NCI-H2171 (cell line): Measurements from ENCODE around the gene FBXL19.
"Not testable (repeated sequence)": the region's sequence is repeated elsewhere in the genome, so short reads cannot be mapped to it uniquely, and the experiment has no call there.

ENCODE experiments used
- DNase-seq: peaks from one replicate; lab custom pipeline; 2025; lab: John Stamatoyannopoulos, UW

Gene FBXL19, protein sequence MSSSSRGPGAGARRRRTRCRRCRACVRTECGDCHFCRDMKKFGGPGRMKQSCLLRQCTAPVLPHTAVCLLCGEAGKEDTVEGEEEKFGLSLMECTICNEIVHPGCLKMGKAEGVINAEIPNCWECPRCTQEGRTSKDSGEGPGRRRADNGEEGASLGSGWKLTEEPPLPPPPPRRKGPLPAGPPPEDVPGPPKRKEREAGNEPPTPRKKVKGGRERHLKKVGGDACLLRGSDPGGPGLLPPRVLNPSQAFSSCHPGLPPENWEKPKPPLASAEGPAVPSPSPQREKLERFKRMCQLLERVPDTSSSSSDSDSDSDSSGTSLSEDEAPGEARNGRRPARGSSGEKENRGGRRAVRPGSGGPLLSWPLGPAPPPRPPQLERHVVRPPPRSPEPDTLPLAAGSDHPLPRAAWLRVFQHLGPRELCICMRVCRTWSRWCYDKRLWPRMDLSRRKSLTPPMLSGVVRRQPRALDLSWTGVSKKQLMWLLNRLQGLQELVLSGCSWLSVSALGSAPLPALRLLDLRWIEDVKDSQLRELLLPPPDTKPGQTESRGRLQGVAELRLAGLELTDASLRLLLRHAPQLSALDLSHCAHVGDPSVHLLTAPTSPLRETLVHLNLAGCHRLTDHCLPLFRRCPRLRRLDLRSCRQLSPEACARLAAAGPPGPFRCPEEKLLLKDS

GRCh38 chr16:30923554-30924075 lies at the start of gene FBXL19:
Gene FBXL19, plus strand, starts transcription at chr16:30923572. Its CDS starts 2,183 bp downstream, at chr16:30925755.
- DNase-seq: peak; percentile 57

- no peak for DNase-seq
Measured at GRCh38 chr16:30874244-30874820, 49.0 kb upstream of the FBXL19 start.

DNA sequence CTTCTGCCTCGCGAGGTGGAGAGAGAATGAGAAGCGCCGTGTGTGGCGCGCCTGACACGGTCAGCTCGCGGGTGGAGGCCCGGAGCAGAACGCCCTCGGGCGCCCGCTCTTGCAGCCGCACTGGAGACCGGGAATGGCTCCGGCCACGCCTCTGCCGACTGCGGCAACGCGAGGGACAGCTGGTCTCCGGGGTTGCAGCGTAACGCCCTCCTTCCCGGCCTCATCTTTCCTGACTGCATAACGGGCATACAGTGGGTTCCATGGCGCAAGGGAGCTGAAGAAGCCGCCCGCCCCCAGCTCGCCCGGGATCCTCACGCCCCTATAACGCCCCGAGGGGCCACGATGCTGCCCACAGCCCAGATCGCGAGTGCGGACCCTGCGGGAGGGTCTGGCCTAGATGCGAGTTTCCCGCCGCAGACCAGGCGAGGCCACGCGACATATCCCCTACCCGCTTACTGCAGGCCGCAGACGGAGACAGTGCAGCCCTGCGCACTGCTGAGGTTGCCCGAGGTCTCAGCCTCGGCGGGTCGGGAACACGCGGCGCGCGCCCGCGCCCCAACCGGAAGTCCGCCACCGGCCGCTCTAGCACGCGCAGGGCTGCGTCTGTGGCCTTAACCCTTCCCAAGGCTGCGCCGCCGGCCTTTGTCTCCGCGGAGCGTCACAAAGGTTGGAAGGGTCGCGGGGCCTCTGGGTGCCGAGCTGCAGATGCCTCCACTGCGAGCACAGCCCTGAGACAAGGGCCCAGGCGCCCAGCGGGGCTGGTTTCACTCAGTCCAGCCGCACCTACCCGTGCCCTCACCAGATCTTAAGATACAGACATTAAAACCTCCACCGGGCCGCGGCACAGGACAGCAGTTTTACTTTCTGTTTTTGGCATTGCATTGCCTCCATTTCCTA lies 48.3 kb upstream of the FBXL19 start:
- peak; percentile 92 for DNase-seq

DNA sequence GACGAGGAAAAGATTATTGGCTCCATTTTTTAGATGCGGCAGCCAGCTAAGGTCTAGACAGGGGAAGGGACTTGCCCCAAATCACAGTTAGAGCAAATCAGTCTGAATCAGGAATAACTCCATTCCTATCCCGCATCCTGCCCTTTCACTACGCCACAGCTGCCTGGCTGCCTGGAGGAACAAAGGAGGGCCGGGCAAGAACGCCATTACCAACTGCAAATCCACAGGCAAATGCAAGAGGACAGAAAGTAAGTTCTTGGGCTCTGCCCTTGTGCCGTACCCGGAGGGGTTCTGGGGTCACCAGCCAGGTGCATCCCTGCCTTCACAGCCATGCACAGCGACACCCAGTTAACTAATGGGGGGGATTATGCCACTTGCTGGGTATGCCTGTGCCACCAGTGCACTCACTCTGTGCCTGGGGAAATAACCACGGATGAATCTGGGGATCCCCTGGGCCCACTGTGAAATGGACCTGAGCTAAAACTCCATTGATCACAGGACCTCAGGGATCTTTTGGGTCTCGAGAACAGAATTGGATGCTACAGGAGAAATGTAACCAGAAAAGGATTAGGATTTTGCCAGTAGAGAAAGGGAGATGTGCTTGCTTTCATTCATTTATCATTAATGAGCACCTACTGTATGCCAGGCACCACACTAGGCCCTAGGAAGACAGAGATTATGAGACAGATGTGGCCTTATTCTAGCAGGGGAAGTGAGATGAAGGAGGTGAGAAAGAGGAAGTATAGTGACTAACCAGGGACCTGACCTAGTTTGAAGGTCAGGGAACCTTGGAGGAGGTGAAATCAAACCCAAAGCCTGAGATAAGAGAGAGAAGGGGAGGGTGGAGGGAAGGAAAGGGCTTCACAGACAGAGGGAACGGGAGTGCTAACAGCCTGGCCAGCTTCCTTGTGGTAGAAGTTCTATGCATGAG lies 47.2 kb upstream of the FBXL19 start:
- no peak for DNase-seq

DNA sequence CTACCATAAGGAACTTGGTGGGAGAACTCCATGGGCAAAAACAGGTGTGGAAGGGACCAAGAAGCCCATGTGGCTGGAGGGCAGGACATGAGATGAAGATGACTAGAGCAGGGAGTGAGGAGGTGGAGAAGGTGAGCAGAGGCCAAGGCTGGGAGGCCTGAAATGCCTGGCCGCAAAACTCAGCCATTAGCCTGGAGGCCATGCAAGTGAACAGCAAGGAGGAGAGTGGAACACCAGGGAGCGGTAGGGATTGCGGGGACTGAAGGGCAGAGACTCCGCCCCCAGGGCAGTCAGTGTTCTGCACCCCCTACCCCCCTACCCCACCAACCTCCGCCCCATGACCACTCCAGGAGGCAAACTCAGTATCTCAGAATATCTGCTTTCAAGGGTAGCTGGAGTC lies 46.5 kb upstream of the FBXL19 start:
- no peak for DNase-seq

- DNase-seq: no peak
Measured at GRCh38 chr16:30882429-30883310, 40.7 kb upstream of the FBXL19 start.

DNA sequence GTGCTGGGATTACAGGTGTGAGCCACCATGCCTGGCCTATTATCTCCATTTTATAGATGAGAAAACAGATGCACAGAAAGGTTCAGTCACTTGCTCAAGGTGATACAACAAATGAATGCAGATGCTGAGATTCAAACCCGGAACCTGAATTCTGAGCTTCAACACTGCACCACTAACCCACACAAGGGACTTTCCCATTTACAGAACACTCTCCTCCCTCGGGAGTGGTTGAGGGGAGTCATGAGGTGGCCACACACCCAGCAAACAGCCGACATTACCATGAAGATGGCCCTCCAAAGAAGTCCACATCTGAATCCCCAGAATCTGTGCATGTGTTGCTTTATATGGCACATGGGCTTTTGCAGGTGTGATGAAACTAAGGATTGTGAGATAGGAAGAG lies 38.6 kb upstream of the FBXL19 start:
- no peak for DNase-seq

- DNase-seq: no peak
Measured at GRCh38 chr16:30885196-30885595, 38.2 kb upstream of the FBXL19 start.

DNA sequence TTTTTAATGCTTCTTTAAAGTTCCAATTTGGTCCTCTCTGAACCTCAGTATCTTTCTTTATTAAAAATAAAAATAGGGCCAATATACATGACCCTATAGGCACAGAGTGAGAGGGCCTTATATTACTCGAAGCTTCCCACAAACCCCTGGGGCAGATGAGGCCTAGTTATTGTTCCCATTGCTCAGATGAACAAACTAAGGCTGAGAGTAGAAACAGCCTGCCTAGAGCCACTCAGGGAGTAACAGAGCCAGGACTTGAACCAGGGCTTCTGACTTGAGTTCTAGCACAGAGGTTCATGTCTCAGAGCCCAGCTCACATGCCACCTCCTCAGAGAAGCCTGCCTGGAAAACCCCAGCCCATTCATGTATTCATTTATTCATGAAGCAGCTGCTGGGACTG lies 37.2 kb upstream of the FBXL19 start:
- DNase-seq: no peak

GRCh38 chr16:30887927-30888326 lies 35.4 kb upstream of the FBXL19 start:
- no peak for DNase-seq

GRCh38 chr16:30888856-30889499 lies 34.4 kb upstream of the FBXL19 start:
- DNase-seq: no peak

DNA sequence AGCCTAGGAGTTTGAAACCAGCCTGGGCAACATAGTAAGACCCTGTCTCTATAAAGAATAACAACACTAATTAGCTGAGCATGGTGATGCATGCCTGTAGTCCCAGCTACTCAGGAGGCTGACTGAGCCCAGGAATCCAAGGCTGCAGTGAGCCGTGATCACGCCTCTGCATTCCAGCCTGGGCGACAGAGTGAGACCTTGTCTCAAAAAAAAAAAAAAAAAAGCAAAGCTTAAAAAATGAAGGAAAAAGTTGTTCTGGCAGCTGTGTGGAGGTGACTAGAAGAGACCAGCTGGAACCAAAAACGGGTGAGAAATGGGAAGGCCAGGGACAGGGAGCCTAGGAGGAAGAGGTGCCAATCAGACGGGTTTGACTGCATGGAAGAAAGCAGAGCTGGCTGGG lies 33.7 kb upstream of the FBXL19 start:
- no peak for DNase-seq

- not testable (repeated sequence) for DNase-seq
Measured at GRCh38 chr16:30891043-30891823, 32.1 kb upstream of the FBXL19 start.

- DNase-seq: no peak
Measured at GRCh38 chr16:30892670-30893416, 30.5 kb upstream of the FBXL19 start.

DNA sequence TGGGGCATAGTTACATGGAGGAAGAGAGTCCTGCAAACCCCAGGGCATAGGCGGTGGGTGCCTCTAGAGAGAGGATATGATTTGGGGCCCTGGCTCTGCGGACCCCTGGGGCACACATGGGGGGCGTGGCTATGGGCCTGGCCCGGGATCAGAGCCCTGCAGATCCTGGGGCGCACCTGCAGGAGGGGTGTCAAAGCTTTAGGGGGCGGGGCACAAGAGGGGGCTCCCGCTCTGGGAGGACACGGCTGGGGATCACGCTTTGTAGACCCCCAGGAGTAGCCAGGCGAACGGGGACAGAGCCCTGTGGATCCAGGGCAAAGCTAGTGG lies 30.0 kb upstream of the FBXL19 start:
- DNase-seq: no peak

- DNase-seq: peak; percentile 82
Measured at GRCh38 chr16:30893744-30894539, 29.4 kb upstream of the FBXL19 start, which contains the start of gene BCL7C. Gene BCL7C, minus strand, starts transcription at chr16:30894077. Its CDS starts 133 bp downstream, at chr16:30893944.
